ENCODE results near the gene RBMXL3.

Gene RBMXL3

GRCh38 chrX:115233497-115234455 is 44.6 kb downstream of the RBMXL3 start, which contains the start of gene LRCH2:
LRCH2 (minus strand) TSS chrX:115234096; CDS start chrX:115234041, 55 bp downstream.
- peak; percentile 62 for DNase-seq

GRCh38 chrX:115234461-115234860 is 45.3 kb downstream of the RBMXL3 start:
- DNase-seq: no peak

GRCh38 chrX:115236560-115236959 is 47.4 kb downstream of the RBMXL3 start:
- DNase-seq: no peak

GRCh38 chrX:115237056-115237455 is 47.8 kb downstream of the RBMXL3 start:
- no peak for DNase-seq

Measured in NCI-H524 (cell line).